Body of pancreas (tissue), 4 donors: ENCODE measurements around the gene CEP19. TPM values are rescaled to one million over a fixed set of nuclear protein-coding genes. Genes with fewer than 3 reads are reported as not detected.
A peak's percentile ranks its signal among the peaks of the same experiment; 100 is the strongest.

ENCODE experiments used
- ATAC-seq: fragments of 150-250 bp; one replicate; pipeline ENCODE4 v1.9.1; 2016
- DNase-seq, 4 donors: peaks; one replicate each; pipeline ENCODE4 v3.0.0-alpha.2; 2019
- H3K27ac ChIP-seq, 4 donors: fragments of 200-600 bp; sonication (generic); 1 replicate in 3 of 4; 2 replicates in 1 of 4; pipeline versions ENCODE4 v1.5.1 to v1.6.1; 2016 to 2019; ENCODE audit warnings: mild to moderate bottlenecking in 1 of 4, mixed read lengths in 1 of 4, moderate library complexity in 1 of 4
- H3K27me3 ChIP-seq, 2 donors: fragments of 200-600 bp; sonication (generic); one replicate each; pipeline ENCODE4 v1.6.0; 2016; ENCODE audit warnings: mild to moderate bottlenecking in 1 of 2
- H3K36me3 ChIP-seq, 2 donors: fragments of 200-600 bp; sonication (generic); replicated peaks in 1 of 2; 2 replicates each; pipeline ENCODE4 v1.5.1; 2016; ENCODE audit warnings: low read depth in 2 of 2; ENCODE audit not compliant: insufficient read depth in 1 of 2
- H3K4me1 ChIP-seq: fragments of 200-600 bp; sonication (generic); one replicate; pipeline ENCODE4 v1.6.0; 2016
- H3K4me3 ChIP-seq, 2 donors: fragments of 200-600 bp; sonication (generic); 1 replicate in 1 of 2; 2 replicates in 1 of 2; pipeline ENCODE4 v1.5.1; 2016 to 2019
- H3K9me3 ChIP-seq, 3 donors: fragments of 200-600 bp; sonication (generic); 1 replicate in 2 of 3; 2 replicates in 1 of 3; pipeline ENCODE4 v1.5.1; 2016
- CTCF ChIP-seq, 7 experiments: fragments of 450-650 bp in 4 of 7; fragments of 200-600 bp in 3 of 7; sonication (generic) in 3 of 7; IDR thresholded peaks; one replicate each; pipeline ENCODE4 v1.5.1; 2016 to 2019; ENCODE audit warnings: antibody characterized with exemption in 7 of 7
- POLR2A ChIP-seq, 3 donors: fragments of 450-650 bp; IDR thresholded peaks; one replicate each; pipeline ENCODE4 v1.6.1; 2016; ENCODE audit warnings: antibody characterized with exemption in 3 of 3, mild to moderate bottlenecking in 2 of 3
- WGBS, 2 donors: methylation state at CpG; one replicate each; pipeline ENCODE4 v1.1.5; 2017; 5-methylcytosine and 5-hydroxymethylcytosine counted together
- intact Hi-C: fragments of 100-400 bp; cut with DNase I; formaldehyde crosslinking; loops from one replicate; pipeline ENCODE4 v1.15.1; 2023
- total RNA-seq, 2 donors: library from RNA; depleted of rRNA; stranded (reverse); fragments of >200 nt; gene quantifications; one replicate each; pipeline ENCODE4 v1.1.0, GENCODE V29; 2016

CEP19 gene
- under 1 TPM in 1 of 2 donors, not detected in 1; 0.78 TPM for total RNA-seq

GRCh38 chr3:196711838-196712513 is at the start of gene CEP19, which contains the start of gene PIGX:
Gene CEP19 (minus strand): TSS chr3:196712250. CDS start chr3:196708657, 3,593 bp downstream.
Gene PIGX (plus strand): TSS chr3:196712377.
- Histone ChIP-seq H3K4me1 (peaks cover 17% of the 10 kb centered on the region), H3K36me3 (no peaks in the 10 kb centered on the region), H3K27me3 (no peaks in the 10 kb centered on the region), H3K27ac (peak within 1 kb of the TSS; percentile 84 to 91 (median 87)), H3K4me3 (peak within 1 kb of the TSS; percentile 41 to 60), H3K9me3 (no peaks in the 10 kb centered on the region)
- peak; percentile 83 to 87 (median 85) for DNase-seq
- ATAC-seq: peak; percentile 96
- WGBS, 2 donors: 0 to 1% methylated on average over 3 to 50 of the region's 68 CpGs
- intact Hi-C loops: no loop called here
- TF ChIP-seq CTCF (IDR thresholded peaks at IDR 0.05) (peak in 2 of 7 experiments; percentile 7 to 44), POLR2A (IDR thresholded peaks at IDR 0.05) (peak; percentile 56 to 69 (median 69))

- intact Hi-C loops: no loop called here
- Histone ChIP-seq H3K9me3 (peaks cover 0 to 7% (median 0%) of the 10 kb centered on the region in 3 donors), H3K36me3 (no peaks in the 10 kb centered on the region), H3K27ac (no peak overlapping the region), H3K4me3 (no peak overlapping the region), H3K4me1 (peaks cover 7% of the 10 kb centered on the region), H3K27me3 (no peaks in the 10 kb centered on the region)
- TF ChIP-seq CTCF (IDR thresholded peaks at IDR 0.05) (no peak), POLR2A (IDR thresholded peaks at IDR 0.05) (no peak)
- ATAC-seq (no peak), DNase-seq (no peak)
- 88 to 95% methylated on average over 9 of the region's 9 CpGs for WGBS, 2 donors
Measured at GRCh38 chr3:196757876-196758739, 46.1 kb upstream of the CEP19 start.

- Histone ChIP-seq H3K4me1 (peaks cover 7% of the 10 kb centered on the region), H3K4me3 (no peak overlapping the region), H3K36me3 (no peaks in the 10 kb centered on the region), H3K27ac (no peak overlapping the region), H3K9me3 (peaks cover 0 to 7% (median 0%) of the 10 kb centered on the region in 3 donors), H3K27me3 (no peaks in the 10 kb centered on the region)
- WGBS, 2 donors: 83 to 98% methylated on average over 4 of the region's 4 CpGs
- ATAC-seq (no peak), DNase-seq (no peak)
- TF ChIP-seq CTCF (IDR thresholded peaks at IDR 0.05) (no peak), POLR2A (IDR thresholded peaks at IDR 0.05) (no peak)
- intact Hi-C loops: no loop called here
Measured at GRCh38 chr3:196756732-196757131, 44.7 kb upstream of the CEP19 start.

DNA sequence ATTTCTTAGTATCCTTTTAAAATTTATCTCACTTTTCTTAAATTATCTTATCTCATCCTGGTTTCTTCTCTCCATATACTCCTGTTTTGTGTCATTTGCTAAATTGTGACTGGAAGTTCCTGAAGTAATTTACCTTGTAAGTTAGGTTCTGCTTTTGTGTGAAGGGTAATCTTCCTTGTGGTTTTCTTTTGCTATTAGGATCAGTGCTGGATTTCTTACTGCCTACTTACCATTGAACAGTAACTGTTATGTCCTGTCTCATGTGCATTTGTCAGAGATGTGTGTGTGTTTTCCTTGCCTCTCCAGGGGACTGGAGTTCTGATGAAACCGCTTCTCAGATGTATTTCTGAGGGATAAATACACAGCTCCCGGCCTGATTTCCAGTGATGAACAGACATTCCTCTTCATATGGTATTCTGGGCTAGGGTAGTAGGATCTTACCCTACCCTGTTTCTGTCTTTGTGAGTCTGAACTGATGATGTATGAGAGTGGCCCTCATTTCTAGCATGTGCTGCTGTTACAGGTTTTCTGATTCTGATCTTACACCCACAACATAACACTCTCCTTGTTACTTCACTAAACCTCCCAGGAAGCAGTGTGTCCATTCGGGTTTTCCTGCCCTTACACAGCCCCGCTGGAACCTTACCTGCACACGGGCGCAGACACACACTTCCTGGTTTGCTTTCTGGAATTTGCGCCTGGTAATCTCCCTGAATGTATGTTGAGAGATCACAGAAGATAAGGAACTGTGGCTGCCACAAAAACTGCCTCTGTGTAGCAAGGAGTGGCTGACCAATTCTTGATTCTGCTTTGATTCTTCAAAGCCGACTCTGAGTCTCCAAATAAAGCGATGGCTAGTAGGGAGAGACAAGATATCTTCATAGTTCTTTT is 42.3 kb upstream of the CEP19 start:
- TF ChIP-seq POLR2A (IDR thresholded peaks at IDR 0.05) (no peak), CTCF (IDR thresholded peaks at IDR 0.05) (no peak)
- Histone ChIP-seq H3K27ac (peak overlapping the region in 3 of 4 donors; percentile 1 to 48 (median 34)), H3K36me3 (no peaks in the 10 kb centered on the region), H3K4me1 (peaks cover 7% of the 10 kb centered on the region), H3K9me3 (peaks cover 0 to 7% (median 0%) of the 10 kb centered on the region in 3 donors), H3K4me3 (no peak overlapping the region), H3K27me3 (no peaks in the 10 kb centered on the region)
- DNase-seq: peak in 1 of 4 donors; percentile 7
- 52 to 54% methylated on average over 9 of the region's 9 CpGs for WGBS, 2 donors
- peak; percentile 48 for ATAC-seq
- intact Hi-C loops: no loop called here
